K562 (cell line): Measurements from ENCODE around the gene AKAP12. TPM values are rescaled to one million over a fixed set of nuclear protein-coding genes. Genes with fewer than 3 reads are reported as not detected.

Experiments
- ATAC-seq: fragments of 200-7000 bp; cut with Tn5 transposase; 3 replicates; pipeline ENCODE4 v1.9.1; 2020; ENCODE audit warnings: moderate library complexity
- BruUV-seq: library from RNA; stranded (reverse); fragments of 400-500 nt; replicated peaks from 2 replicates; lab custom pipeline; 2021; lab: Mats Ljungman, UMichigan
- CTCF ChIA-PET: fragments of 300-600 bp; formaldehyde crosslinking; extraction: SDS; loops from one replicate; lab custom pipeline; 2021; ENCODE audit warnings: low intra/inter-chr PET ratio; lab: Yijun Ruan, JAX
- POLR2A ChIA-PET: fragments of 300-600, 350-650 bp; sonication (Branson Sonifier 250); formaldehyde crosslinking; extraction: SDS; loops from one replicate; lab custom pipeline; 2021; ENCODE audit warnings: antibody characterized with exemption, inconsistent platforms; lab: Yijun Ruan, JAX
- DNase-seq, 4 experiments: peaks; one replicate each; pipeline versions ENCODE4 v3.0.0 to v3.0.0-alpha.2; 2011 to 2018; ENCODE audit warnings: low spot score in 3 of 4, mixed read lengths in 3 of 4; ENCODE audit errors: extremely low read depth in 1 of 4
- FAIRE-seq: peaks from 2 replicates; lab custom pipeline; 2011; peaks lifted over from hg19 to GRCh38; lab: Jason Lieb, UNC
- H2AFZ ChIP-seq: 2 replicates; pipeline ENCODE4 v1.6.0; 2011; ENCODE audit warnings: low read depth, low read length, control low read depth, inconsistent platforms
- H3K27ac ChIP-seq: fragments of 200-600 bp; 3 replicates; pipeline ENCODE4 v1.8.0; 2011; ENCODE audit warnings: low read depth, mild to moderate bottlenecking, control low read depth, inconsistent platforms, low read length, moderate library complexity, mixed read lengths; ENCODE audit errors: extremely low read depth
- H3K27me3 ChIP-seq, 2 experiments: fragments of 300-600 bp in 1 of 2; 2 replicates in 1 of 2; 3 replicates in 1 of 2; pipeline versions ENCODE4 v1.6.0 to v1.8.0; 2011; ENCODE audit warnings: inconsistent platforms in 2 of 2, low read length in 2 of 2, mild to moderate bottlenecking in 1 of 2, mixed read lengths in 1 of 2, moderate library complexity in 1 of 2; ENCODE audit not compliant: control insufficient read depth in 2 of 2, insufficient read depth in 2 of 2
- H3K36me3 ChIP-seq: fragments of 300-600 bp; 3 replicates; pipeline ENCODE4 v1.8.0; 2011; ENCODE audit warnings: mild to moderate bottlenecking, low read length, inconsistent platforms; ENCODE audit not compliant: control insufficient read depth, insufficient read depth
- H3K4me1 ChIP-seq, 2 experiments: fragments of 200-600 bp in 1 of 2; replicated peaks in 1 of 2; 2 replicates in 1 of 2; 3 replicates in 1 of 2; pipeline versions ENCODE4 v1.5.1 to v1.8.0; 2011; ENCODE audit warnings: inconsistent platforms in 2 of 2, low read length in 2 of 2, mild to moderate bottlenecking in 1 of 2, mixed read lengths in 1 of 2, moderate library complexity in 1 of 2; ENCODE audit not compliant: control insufficient read depth in 2 of 2, insufficient read depth in 2 of 2
- H3K4me2 ChIP-seq: 2 replicates; pipeline ENCODE4 v1.6.1; 2011; ENCODE audit warnings: low read length, control low read depth, inconsistent platforms, mixed read lengths; ENCODE audit not compliant: insufficient read depth
- H3K4me3 ChIP-seq: fragments of 200-600 bp; sonication (generic), shearing (Covaris generic); 2 replicates; pipeline ENCODE4 v1.5.1; 2016; ENCODE audit warnings: control low read depth, inconsistent platforms
- H3K79me2 ChIP-seq: fragments of 200-600 bp; 3 replicates; pipeline ENCODE4 v1.8.0; 2011; ENCODE audit warnings: low read length, inconsistent platforms; ENCODE audit not compliant: control insufficient read depth, insufficient read depth
- H3K9ac ChIP-seq, 2 experiments: 2 replicates each; pipeline versions ENCODE4 v1.6.0 to v1.6.1; 2011; ENCODE audit warnings: low read depth in 2 of 2, low read length in 2 of 2, control low read depth in 1 of 2, inconsistent platforms in 1 of 2, mild to moderate bottlenecking in 1 of 2, mixed read lengths in 1 of 2; ENCODE audit not compliant: insufficient read depth in 1 of 2
- H3K9me1 ChIP-seq: one replicate; pipeline ENCODE4 v1.6.0; 2011; ENCODE audit warnings: inconsistent platforms, mild to moderate bottlenecking, low read length, moderate library complexity; ENCODE audit not compliant: control insufficient read depth, insufficient read depth
- H3K9me3 ChIP-seq: replicated peaks from 2 replicates; pipeline ENCODE4 v1.5.1; 2011; ENCODE audit warnings: low read depth, low read length, inconsistent platforms; ENCODE audit not compliant: control insufficient read depth, insufficient read depth
- H4K20me1 ChIP-seq: replicated peaks from 2 replicates; pipeline ENCODE4 v1.6.1; 2011; ENCODE audit warnings: low read length, inconsistent platforms, mixed read lengths; ENCODE audit not compliant: control insufficient read depth, insufficient read depth
- ARHGAP35 ChIP-seq: fragments of 450-650 bp; IDR thresholded peaks from 2 replicates; pipeline ENCODE4 v1.6.1; 2018; ENCODE audit not compliant: partially characterized antibody
- FUS ChIP-seq: fragments of 200-400 bp; formaldehyde crosslinking; optimal IDR thresholded peaks from 2 replicates; pipeline ENCODE3; 2017; ENCODE audit warnings: low read depth, low read length
- GATAD2B ChIP-seq: fragments of 450-650 bp; IDR thresholded peaks from 2 replicates; pipeline ENCODE4 v1.6.1; 2017; ENCODE audit warnings: mild to moderate bottlenecking, borderline replicate concordance
- NFIX ChIP-seq: fragments of 250-450 bp; sonication (Bioruptor Pico); IDR thresholded peaks from 2 replicates; pipeline ENCODE4 v1.4.0; 2020; ENCODE audit warnings: low read depth, mild to moderate bottlenecking, moderate library complexity
- PHF20 ChIP-seq: fragments of 450-650 bp; IDR thresholded peaks from 2 replicates; pipeline ENCODE4 v1.6.1; 2018; ENCODE audit not compliant: partially characterized antibody
- POLR2G ChIP-seq: fragments of 200-400 bp; formaldehyde crosslinking; IDR thresholded peaks from 2 replicates; pipeline ENCODE4 v1.6.1; 2017; ENCODE audit warnings: low read depth, mild to moderate bottlenecking, antibody characterized with exemption, low read length, moderate library complexity
- SAP30 ChIP-seq: fragments of 200-600 bp; sonication (generic); IDR thresholded peaks from 2 replicates; pipeline ENCODE4 v1.6.1; 2012; ENCODE audit warnings: borderline replicate concordance, low read depth, mild to moderate bottlenecking, moderate library complexity, low read length, control low read depth, inconsistent platforms; ENCODE audit not compliant: insufficient read depth, poor library complexity, severe bottlenecking
- SIN3A ChIP-seq, 2 experiments: fragments of 150-350 bp in 1 of 2; IDR thresholded peaks; 2 replicates each; pipeline ENCODE4 v1.6.1; 2011 to 2016; ENCODE audit warnings: borderline replicate concordance in 2 of 2, low read depth in 2 of 2, low read length in 2 of 2, mild to moderate bottlenecking in 2 of 2, moderate library complexity in 2 of 2; ENCODE audit not compliant: control insufficient read depth in 1 of 2
- SMAD2 ChIP-seq: fragments of 150-350 bp; IDR thresholded peaks from 2 replicates; pipeline ENCODE4 v1.6.1; 2014; ENCODE audit warnings: low read depth, mild to moderate bottlenecking, low read length
- ZNF217 ChIP-seq: sonication (generic); formaldehyde crosslinking; IDR thresholded peaks from 2 replicates; pipeline ENCODE4 v1.8.0; 2022; ENCODE audit warnings: mild to moderate bottlenecking, missing genetic modification reagents
- ZNF274 ChIP-seq: IDR thresholded peaks from 2 replicates; pipeline ENCODE4 v1.6.1; 2011; ENCODE audit warnings: low read depth, mild to moderate bottlenecking, low read length, moderate library complexity, borderline replicate concordance
- WGBS: fragments of 100-300 bp; shearing (Covaris generic); methylation state at CpG from one replicate; pipeline ENCODE4 v1.1.6; 2016; ENCODE audit warnings: low coverage, mixed read lengths; ENCODE audit not compliant: insufficient coverage; ENCODE audit errors: missing lambda C conversion rate; 5-methylcytosine and 5-hydroxymethylcytosine counted together
- in situ Hi-C: fragments of 300-500 bp; cut with MboI; formaldehyde crosslinking; loops from 4 replicates; pipeline ENCODE4 v1.15.0; 2018; ENCODE audit warnings: inconsistent platforms, mixed read lengths
- intact Hi-C: fragments of 100-400 bp; cut with micrococcal nuclease; formaldehyde crosslinking; loops from 2 replicates; pipeline ENCODE4 v1.14.2; 2022
- polyA plus RNA-seq, 8 experiments: library from polyadenylated mRNA; depleted of rRNA in 4 of 8; stranded (reverse) in 5 of 8; unstranded in 3 of 8; fragments of >200 nt; fragmentation: Nextera tagmentation in 2 of 8; fragmentation: Illumina TruSeq in 1 of 8; extraction: Ambion mirVana in 2 of 8; extraction: Trizol in 1 of 8; gene quantifications; 2 replicates each; pipeline versions ENCODE4 v1.2.1 to v1.2.3, GENCODE V29; 2011 to 2014; ENCODE audit warnings: inconsistent platforms in 1 of 8, missing spikeins in 1 of 8
- total RNA-seq, 7 experiments: library from RNA; depleted of rRNA in 6 of 7; stranded (reverse); fragments of >200 nt in 6 of 7; fragmentation: Illumina TruSeq in 2 of 7; extraction: Trizol in 2 of 7; gene quantifications; 2 replicates each; pipeline versions ENCODE4 v1.2.1 to v1.2.3, GENCODE V29; 2011 to 2021; ENCODE audit warnings: low replicate concordance in 1 of 7
- TF ChIP-seq, protein P1 (sequence below): fragments of 450-650 bp; IDR thresholded peaks from 2 replicates; pipeline ENCODE4 v1.6.1; 2018; ENCODE audit warnings: mild to moderate bottlenecking, low read depth; ENCODE audit not compliant: partially characterized antibody

AKAP12 gene
- total and polyA plus RNA-seq, 9 of the 15 experiments (the other 6 are each of a cell fraction or from before 2014, with no cell fraction given): 0.08 to 2.0 (median 0.62) TPM

DNA sequence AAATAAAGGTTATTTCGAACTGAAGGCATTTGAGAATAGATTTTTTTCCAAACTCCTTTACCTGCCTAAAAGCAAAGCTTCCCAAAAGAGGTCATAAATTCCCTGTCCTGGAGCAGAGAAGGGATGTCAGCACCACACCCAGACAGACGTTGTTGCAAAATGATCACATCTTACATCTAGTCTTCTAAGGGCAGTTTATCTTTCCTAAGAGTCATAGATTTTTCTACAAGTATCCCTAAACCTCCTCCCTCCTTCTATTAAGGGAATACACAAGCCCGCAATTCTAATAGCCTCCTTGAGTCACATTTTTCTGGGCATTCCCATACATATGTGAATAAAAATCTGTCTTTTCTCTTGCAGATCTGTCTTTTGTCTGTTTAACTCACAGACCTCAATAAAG is 20.6 kb upstream of the AKAP12 start:
- Histone ChIP-seq H3K27me3 (peaks cover 20 to 28% of the 10 kb centered on the region in 2 experiments; a peak in 4 of 5 replicates), H3K9ac (no peak overlapping the region), H3K4me2 (no peak overlapping the region), H4K20me1 (no peaks in the 10 kb centered on the region), H3K9me3 (no peaks in the 10 kb centered on the region), H3K79me2 (no peaks in the 10 kb centered on the region), H3K9me1 (no peaks in the 10 kb centered on the region), H3K4me1 (no peaks in the 10 kb centered on the region), H3K4me3 (no peak overlapping the region), H3K27ac (no peak overlapping the region), H3K36me3 (no peaks in the 10 kb centered on the region), H2AFZ (no peak overlapping the region)
- in situ Hi-C loops (no loop called here), intact Hi-C loops (no loop called here)
- no peak for DNase-seq
- ChIA-PET CTCF (no interaction called here), POLR2A (no interaction called here)
- no peak for TF ChIP-seq FUS
- TF ChIP-seq, protein P1, sequence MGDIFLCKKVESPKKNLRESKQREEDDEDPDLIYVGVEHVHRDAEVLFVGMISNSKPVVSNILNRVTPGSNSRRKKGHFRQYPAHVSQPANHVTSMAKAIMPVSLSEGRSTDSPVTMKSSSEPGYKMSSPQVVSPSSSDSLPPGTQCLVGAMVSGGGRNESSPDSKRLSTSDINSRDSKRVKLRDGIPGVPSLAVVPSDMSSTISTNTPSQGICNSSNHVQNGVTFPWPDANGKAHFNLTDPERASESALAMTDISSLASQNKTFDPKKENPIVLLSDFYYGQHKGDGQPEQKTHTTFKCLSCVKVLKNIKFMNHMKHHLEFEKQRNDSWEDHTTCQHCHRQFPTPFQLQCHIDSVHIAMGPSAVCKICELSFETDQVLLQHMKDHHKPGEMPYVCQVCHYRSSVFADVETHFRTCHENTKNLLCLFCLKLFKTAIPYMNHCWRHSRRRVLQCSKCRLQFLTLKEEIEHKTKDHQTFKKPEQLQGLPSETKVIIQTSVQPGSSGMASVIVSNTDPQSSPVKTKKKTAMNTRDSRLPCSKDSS: no peak
- no peak for FAIRE-seq
- no peak for ATAC-seq
- no TSS peak for BruUV-seq
- WGBS: 6% methylated on average over 3 of the region's 3 CpGs

DNA sequence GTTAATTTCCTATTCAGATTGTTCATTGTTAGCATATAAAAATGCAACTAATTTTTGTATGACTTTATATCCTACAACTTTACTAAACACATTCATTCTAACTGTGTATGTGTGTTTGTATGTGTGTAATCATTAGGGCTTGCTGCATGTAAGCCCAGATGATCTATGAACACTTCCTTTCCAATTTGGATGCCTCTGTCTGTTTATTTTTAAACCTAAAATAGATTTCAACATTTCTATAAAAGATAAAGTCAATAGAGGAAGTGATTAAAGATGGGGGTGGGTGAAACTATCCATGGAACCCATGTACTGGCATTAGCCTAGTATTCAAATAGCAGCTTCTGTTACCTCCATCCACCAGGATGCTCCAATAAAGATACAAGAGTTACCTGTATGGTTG is 15.7 kb upstream of the AKAP12 start:
- TF ChIP-seq ZNF217 (CRISPR knock-in tag): no peak
- no peak for TF ChIP-seq SAP30
- no peak for TF ChIP-seq NFIX (CRISPR knock-in tag)
- TF ChIP-seq ARHGAP35: no peak
- no peak for TF ChIP-seq ZNF274
- TF ChIP-seq GATAD2B: no peak
- no peak for TF ChIP-seq SIN3A (IDR thresholded peaks at IDR 0.05; ENCODE audit: borderline replicate concordance in 2 of 2, control insufficient read depth in 1 of 2, low read depth in 2 of 2, low read length in 2 of 2)
- TF ChIP-seq PHF20: no peak
- TF ChIP-seq SMAD2: no peak
- no peak for TF ChIP-seq POLR2G
- TF ChIP-seq, all 486 proteins: peak for 0
- DNase-seq: no peak
- intact Hi-C loops: no loop called here
- peaks cover 4 to 6% of the 10 kb centered on the region in 2 experiments; a peak in 4 of 5 replicates for H3K4me1 ChIP-seq
- no peak for ATAC-seq
- FAIRE-seq: no peak
- H3K9ac ChIP-seq: no peak overlapping the region
- H3K4me3 ChIP-seq: no peak overlapping the region
- ChIA-PET CTCF (no interaction called here), POLR2A (no interaction called here)
- H3K4me2 ChIP-seq: no peak overlapping the region
- no peaks in the 10 kb centered on the region for H3K36me3 ChIP-seq
- peaks cover 4 to 12% of the 10 kb centered on the region in 2 experiments; a peak in 4 of 5 replicates for H3K27me3 ChIP-seq
- in situ Hi-C loops: no loop called here
- no peak overlapping the region for H2AFZ ChIP-seq
- no peaks in the 10 kb centered on the region for H3K79me2 ChIP-seq
- H3K27ac ChIP-seq: no peak overlapping the region
- H4K20me1 ChIP-seq: no peaks in the 10 kb centered on the region
- no TSS peak for BruUV-seq
- no peaks in the 10 kb centered on the region for H3K9me1 ChIP-seq
- no peaks in the 10 kb centered on the region for H3K9me3 ChIP-seq
